Neural cell (in vitro differentiated cells): Measurements from ENCODE around the gene LRRC8E. TPM values are rescaled to one million over a fixed set of nuclear protein-coding genes. Genes with fewer than 3 reads are reported as not detected.

Source experiments
- H2AFZ ChIP-seq: fragments of 200-600, 300-800 bp; sonication (generic), shearing (Covaris generic); 2 replicates; pipeline ENCODE4 v1.6.0; 2014; ENCODE audit warnings: low read depth, mild to moderate bottlenecking, antibody characterized with exemption, low read length, moderate library complexity
- H3F3A ChIP-seq: fragments of 200-600 bp; shearing (Covaris generic); 2 replicates; pipeline ENCODE4 v1.6.1; 2016; ENCODE audit warnings: mild to moderate bottlenecking, moderate library complexity, mixed read lengths, antibody characterized with exemption, low read length; ENCODE audit not compliant: insufficient read depth, poor library complexity, severe bottlenecking
- H3K27ac ChIP-seq: fragments of 200-600, 300-800 bp; sonication (generic), shearing (Covaris generic); 2 replicates; pipeline ENCODE4 v1.5.1; 2014; ENCODE audit warnings: mild to moderate bottlenecking, low read length, moderate library complexity
- H3K27me3 ChIP-seq: fragments of 300-800, 200-600 bp; sonication (generic), shearing (Covaris generic); 2 replicates; pipeline ENCODE4 v1.6.0; 2014; ENCODE audit warnings: mild to moderate bottlenecking, low read depth, low read length, moderate library complexity; ENCODE audit not compliant: insufficient read depth
- H3K36me3 ChIP-seq: fragments of 300-800, 200-600 bp; sonication (generic), shearing (Covaris generic); 2 replicates; pipeline ENCODE4 v1.5.1; 2014; ENCODE audit warnings: mild to moderate bottlenecking, antibody characterized with exemption, low read length, moderate library complexity; ENCODE audit not compliant: insufficient read depth
- H3K4me2 ChIP-seq: fragments of 300-800, 200-600 bp; sonication (generic), shearing (Covaris generic); 2 replicates; pipeline ENCODE4 v1.6.0; 2014; ENCODE audit warnings: mild to moderate bottlenecking, low read length
- H3K4me3 ChIP-seq: fragments of 300-800, 200-600 bp; sonication (generic), shearing (Covaris generic); 2 replicates; pipeline ENCODE4 v1.5.1; 2014; ENCODE audit warnings: mild to moderate bottlenecking, low read length, moderate library complexity
- H3K79me2 ChIP-seq: fragments of 200-600 bp; shearing (Covaris generic); replicated peaks from 2 replicates; pipeline ENCODE4 v1.6.0; 2014; ENCODE audit warnings: mild to moderate bottlenecking, low read length, moderate library complexity; ENCODE audit not compliant: insufficient read depth
- H3K9ac ChIP-seq: fragments of 300-800, 200-600 bp; sonication (generic), shearing (Covaris generic); 2 replicates; pipeline ENCODE4 v1.6.1; 2016; ENCODE audit warnings: mild to moderate bottlenecking, low read length, mixed read lengths
- H3K9me2 ChIP-seq: fragments of 200-600 bp; shearing (Covaris generic); 2 replicates; pipeline ENCODE4 v1.6.1; 2016; ENCODE audit warnings: mild to moderate bottlenecking, low read length, mixed read lengths; ENCODE audit not compliant: insufficient read depth
- H3K9me3 ChIP-seq: fragments of 200-600, 300-800 bp; sonication (generic), shearing (Covaris generic); 2 replicates; pipeline ENCODE4 v1.6.1; 2016; ENCODE audit warnings: mild to moderate bottlenecking, mixed run types, low read length, moderate library complexity, mixed read lengths
- H4K20me1 ChIP-seq: fragments of 200-600 bp; shearing (Covaris generic); 2 replicates; pipeline ENCODE4 v1.6.1; 2016; ENCODE audit warnings: mild to moderate bottlenecking, mixed run types; ENCODE audit not compliant: insufficient read depth
- EP300 ChIP-seq: fragments of 450-650 bp; conservative IDR thresholded peaks from 2 replicates; pipeline ENCODE4 v1.6.1; 2014; ENCODE audit warnings: antibody characterized with exemption, mild to moderate bottlenecking, moderate library complexity; ENCODE audit not compliant: poor library complexity, severe bottlenecking
- EZH2 ChIP-seq: fragments of 200-600, 300-800 bp; shearing (Covaris generic), sonication (generic); IDR thresholded peaks from 2 replicates; pipeline ENCODE4 v1.6.1; 2014; ENCODE audit warnings: antibody characterized with exemption, low read length, borderline replicate concordance, mild to moderate bottlenecking; ENCODE audit not compliant: insufficient read depth, poor library complexity, severe bottlenecking
- MXI1 ChIP-seq: fragments of 450-650 bp; conservative IDR thresholded peaks from 2 replicates; pipeline ENCODE4 v1.6.1; 2014; ENCODE audit warnings: antibody characterized with exemption, mild to moderate bottlenecking; ENCODE audit not compliant: poor library complexity, severe bottlenecking
- POLR2AphosphoS5 ChIP-seq: IDR thresholded peaks from 2 replicates; pipeline ENCODE4 v1.6.1; 2012
- RAD21 ChIP-seq: fragments of 450-650 bp; conservative IDR thresholded peaks from 2 replicates; pipeline ENCODE4 v1.6.1; 2014; ENCODE audit warnings: antibody characterized with exemption, mild to moderate bottlenecking, moderate library complexity
- REST ChIP-seq: IDR thresholded peaks from 2 replicates; pipeline ENCODE4 v1.6.1; 2012; ENCODE audit warnings: borderline replicate concordance
- SMC3 ChIP-seq: fragments of 450-650 bp; conservative IDR thresholded peaks from 2 replicates; pipeline ENCODE4 v1.6.1; 2014; ENCODE audit warnings: antibody characterized with exemption, mild to moderate bottlenecking, moderate library complexity; ENCODE audit not compliant: poor library complexity
- TAF1 ChIP-seq: IDR thresholded peaks from 2 replicates; pipeline ENCODE4 v1.6.1; 2012; ENCODE audit warnings: low read depth
- polyA plus RNA-seq: library from polyadenylated mRNA; depleted of rRNA; stranded (reverse); fragments of >200 nt; gene quantifications from 2 replicates; pipeline ENCODE4 v1.2.3, GENCODE V29; 2014
- TF ChIP-seq, protein P1 (sequence below): fragments of 450-650 bp; IDR thresholded peaks from 2 replicates; pipeline ENCODE4 v1.5.1; 2014; ENCODE audit warnings: antibody characterized with exemption, mild to moderate bottlenecking, moderate library complexity; ENCODE audit not compliant: poor library complexity, severe bottlenecking

Gene LRRC8E
- polyA plus RNA-seq, 1 donor from 2014 or later: not detected

- no peaks in the 10 kb centered on the region for H3K9me2 ChIP-seq
- H3K4me3 ChIP-seq: no peak overlapping the region
- H3K9me3 ChIP-seq: no peaks in the 10 kb centered on the region
- no peak overlapping the region for H2AFZ ChIP-seq
- TF ChIP-seq TAF1 (no peak), EZH2 (no peak), MXI1 (no peak), POLR2AphosphoS5 (no peak), SMC3 (no peak), REST (no peak), RAD21 (no peak), EP300 (no peak)
- TF ChIP-seq, protein P1, sequence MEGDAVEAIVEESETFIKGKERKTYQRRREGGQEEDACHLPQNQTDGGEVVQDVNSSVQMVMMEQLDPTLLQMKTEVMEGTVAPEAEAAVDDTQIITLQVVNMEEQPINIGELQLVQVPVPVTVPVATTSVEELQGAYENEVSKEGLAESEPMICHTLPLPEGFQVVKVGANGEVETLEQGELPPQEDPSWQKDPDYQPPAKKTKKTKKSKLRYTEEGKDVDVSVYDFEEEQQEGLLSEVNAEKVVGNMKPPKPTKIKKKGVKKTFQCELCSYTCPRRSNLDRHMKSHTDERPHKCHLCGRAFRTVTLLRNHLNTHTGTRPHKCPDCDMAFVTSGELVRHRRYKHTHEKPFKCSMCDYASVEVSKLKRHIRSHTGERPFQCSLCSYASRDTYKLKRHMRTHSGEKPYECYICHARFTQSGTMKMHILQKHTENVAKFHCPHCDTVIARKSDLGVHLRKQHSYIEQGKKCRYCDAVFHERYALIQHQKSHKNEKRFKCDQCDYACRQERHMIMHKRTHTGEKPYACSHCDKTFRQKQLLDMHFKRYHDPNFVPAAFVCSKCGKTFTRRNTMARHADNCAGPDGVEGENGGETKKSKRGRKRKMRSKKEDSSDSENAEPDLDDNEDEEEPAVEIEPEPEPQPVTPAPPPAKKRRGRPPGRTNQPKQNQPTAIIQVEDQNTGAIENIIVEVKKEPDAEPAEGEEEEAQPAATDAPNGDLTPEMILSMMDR: no peak
- H3K27ac ChIP-seq: no peak overlapping the region
- H3F3A ChIP-seq: no peaks in the 10 kb centered on the region
- no peak overlapping the region for H3K4me2 ChIP-seq
- no peaks in the 10 kb centered on the region for H3K79me2 ChIP-seq
- H3K9ac ChIP-seq: no peak overlapping the region
- H3K27me3 ChIP-seq: peaks cover 6% of the 10 kb centered on the region
- H3K36me3 ChIP-seq: no peaks in the 10 kb centered on the region
- no peaks in the 10 kb centered on the region for H4K20me1 ChIP-seq
Measured at GRCh38 chr19:7883105-7883504, 5.2 kb upstream of the LRRC8E start.

DNA sequence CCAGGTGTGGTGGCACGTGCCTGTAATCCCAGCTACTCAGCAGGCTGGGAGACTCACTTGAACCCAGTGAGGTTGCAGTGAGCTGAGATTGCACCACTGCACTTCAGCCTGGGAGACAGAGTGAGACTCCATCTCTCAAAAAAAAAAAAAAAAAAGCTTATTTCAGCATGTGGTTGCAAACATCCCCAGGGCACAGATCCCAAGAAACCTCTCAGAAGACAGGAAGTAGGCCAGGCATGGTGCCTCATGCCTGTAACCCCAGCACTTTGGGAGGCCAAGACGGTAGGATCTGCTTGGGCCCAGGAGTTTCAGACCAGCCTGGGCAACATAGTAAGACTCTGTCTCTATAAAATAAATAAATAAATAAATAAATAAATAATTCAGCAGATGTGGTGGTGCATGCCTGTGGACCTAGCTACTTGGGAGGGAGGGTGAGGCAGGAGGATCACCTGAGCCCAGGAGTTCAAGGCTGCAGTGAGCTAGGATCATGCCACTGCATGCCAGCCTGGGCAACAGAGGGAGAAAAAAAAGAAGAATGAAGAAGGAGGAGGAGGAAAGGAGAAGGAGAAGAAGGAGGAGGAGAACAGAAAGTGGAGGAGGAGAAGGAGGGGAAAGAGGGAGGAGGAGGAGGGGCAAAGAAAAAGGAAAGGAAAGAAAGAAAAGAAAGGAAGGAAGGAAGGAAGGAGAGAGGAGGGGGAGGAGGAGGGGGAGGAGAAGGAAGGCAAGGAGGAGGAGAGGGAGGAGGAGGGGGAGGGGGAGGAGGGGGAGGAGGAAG, 4.3 kb upstream of the LRRC8E start:
- no peaks in the 10 kb centered on the region for H3F3A ChIP-seq
- no peak overlapping the region for H3K4me3 ChIP-seq
- no peaks in the 10 kb centered on the region for H3K9me3 ChIP-seq
- no peak overlapping the region for H3K9ac ChIP-seq
- TF ChIP-seq REST: no peak
- TF ChIP-seq, protein P1: no peak
- TF ChIP-seq RAD21: no peak
- no peak for TF ChIP-seq POLR2AphosphoS5
- no peak for TF ChIP-seq SMC3
- H3K4me2 ChIP-seq: no peak overlapping the region
- H2AFZ ChIP-seq: no peak overlapping the region
- H3K27me3 ChIP-seq: peaks cover 13% of the 10 kb centered on the region
- no peaks in the 10 kb centered on the region for H4K20me1 ChIP-seq
- H3K9me2 ChIP-seq: no peaks in the 10 kb centered on the region
- H3K27ac ChIP-seq: no peak overlapping the region
- H3K79me2 ChIP-seq: no peaks in the 10 kb centered on the region
- no peaks in the 10 kb centered on the region for H3K36me3 ChIP-seq
